ENCODE data around the gene PFKFB2.

- TF ChIP-seq SRF (IDR thresholded peaks at IDR 0.05; ENCODE audit: low read depth, low read length) (no peak), YY1 (IDR thresholded peaks at IDR 0.05; ENCODE audit: low read depth, low read length) (no peak), CTCF (IDR thresholded peaks at IDR 0.05; ENCODE audit: control extremely low read depth in 1 of 3, insufficient read depth in 1 of 3, low read depth in 1 of 3, low read length in 3 of 3) (no peak), TAF1 (IDR thresholded peaks at IDR 0.05; ENCODE audit: low read depth, low read length) (no peak), JUND (IDR thresholded peaks at IDR 0.05; ENCODE audit: low read length) (no peak), PHF8 (conservative IDR thresholded peaks at IDR 0.05; ENCODE audit: low read depth, low read length) (no peak), POLR2AphosphoS5 (IDR thresholded peaks at IDR 0.05; ENCODE audit: low read depth, low read length) (no peak), EZH2 (IDR thresholded peaks at IDR 0.05; ENCODE audit: low read depth, low read length, severe bottlenecking) (no peak), POLR2A (IDR thresholded peaks at IDR 0.05; ENCODE audit: control extremely low read depth in 1 of 2, low read depth in 2 of 2, low read length in 2 of 2) (no peak), RXRA (IDR thresholded peaks at IDR 0.05; ENCODE audit: insufficient read depth, low read depth, low read length) (no peak)
Measured at GRCh38 chr1:207020709-207021107, 32.4 kb upstream of the PFKFB2 start.

All from H1 (cell line).